LNCaP clone FGC (cell line): Measurements from ENCODE around the gene ZNF593OS.

Source experiments
- DNase-seq: peaks from one replicate; pipeline ENCODE4 v3.0.0-alpha.2; 2011; ENCODE audit warnings: low read depth
- H3K4me3 ChIP-seq: 2 replicates; pipeline ENCODE4 v1.5.1; 2011; ENCODE audit warnings: mild to moderate bottlenecking, low read depth, low read length, control low read depth
- CTCF ChIP-seq: IDR thresholded peaks from 2 replicates; pipeline ENCODE4 v1.5.1; 2012; ENCODE audit warnings: mild to moderate bottlenecking; ENCODE audit not compliant: control insufficient read depth, insufficient read depth; ENCODE audit errors: extremely low read depth

The ZNF593OS gene

GRCh38 chr1:26195805-26196204 lies 24.2 kb upstream of the ZNF593OS start:
- DNase-seq = no peak
- TF ChIP-seq CTCF = no peak
- no peak overlapping the region for H3K4me3 ChIP-seq

- DNase-seq = no peak
- TF ChIP-seq CTCF = no peak
- H3K4me3 ChIP-seq = no peak overlapping the region
Observed at GRCh38 chr1:26191739-26192138, 20.1 kb upstream of the ZNF593OS start.

DNA sequence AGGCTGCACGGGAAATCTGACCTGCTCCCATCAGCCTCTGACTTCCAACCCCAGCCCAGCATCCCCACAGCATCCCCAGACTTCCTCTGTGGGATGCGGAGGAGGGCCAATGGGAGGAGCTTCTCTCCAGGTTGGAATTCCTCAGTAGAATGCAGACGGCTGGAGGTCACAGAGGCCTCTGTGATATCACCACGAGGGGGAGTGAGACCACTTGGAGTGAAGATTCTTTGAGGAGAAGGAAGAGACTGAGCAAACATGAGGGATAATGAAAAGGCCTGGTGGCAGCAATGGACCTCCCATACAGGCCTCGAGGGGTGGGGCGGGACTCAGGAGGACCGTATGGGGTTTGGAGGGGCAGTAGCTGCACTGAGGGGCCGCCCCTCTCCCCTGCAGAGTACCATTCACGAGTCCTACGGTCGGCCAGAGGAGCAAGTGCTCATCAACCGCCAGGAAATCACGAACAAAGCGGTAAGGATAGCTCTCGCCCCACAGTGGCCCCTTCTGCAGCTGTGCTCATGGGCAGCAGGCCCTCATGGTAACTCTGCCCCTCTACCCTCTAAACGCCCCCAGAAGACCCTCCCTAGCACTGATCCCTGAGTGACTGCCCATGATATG lies 18.8 kb upstream of the ZNF593OS start, which contains the start of gene CATSPER4:
TSS of gene CATSPER4 (plus strand) at position 230 of the 615 bp plus-strand sequence. CDS start at position 256, 26 bp downstream.
- no peak for TF ChIP-seq CTCF
- no peak within 1 kb of the TSS for H3K4me3 ChIP-seq
- DNase-seq = no peak

GRCh38 chr1:26189751-26190275 lies 18.2 kb upstream of the ZNF593OS start:
- no peak for TF ChIP-seq CTCF
- no peak for DNase-seq
- H3K4me3 ChIP-seq = no peak overlapping the region

GRCh38 chr1:26189331-26189730 lies 17.7 kb upstream of the ZNF593OS start:
- TF ChIP-seq CTCF = no peak
- no peak for DNase-seq

GRCh38 chr1:26188477-26188876 lies 16.8 kb upstream of the ZNF593OS start:
- no peak for TF ChIP-seq CTCF
- no peak overlapping the region for H3K4me3 ChIP-seq
- no peak for DNase-seq

More at GRCh38 chr1:26189331-26189730, 17.7 kb upstream of the ZNF593OS start:
- H3K4me3 ChIP-seq = no peak overlapping the region

GRCh38 chr1:26187882-26188281 lies 16.2 kb upstream of the ZNF593OS start:
- TF ChIP-seq CTCF = no peak
- DNase-seq = no peak
- no peak overlapping the region for H3K4me3 ChIP-seq
